GM20000 (cell line): Measurements from ENCODE around the gene SPATA17.

Experiments used
- DNase-seq: peaks from one replicate; pipeline ENCODE4 v3.0.0; 2012; ENCODE audit warnings: low spot score
- TF ChIP-seq, protein P1 (sequence below): IDR thresholded peaks from 2 replicates; pipeline ENCODE4 v1.5.1; 2012; ENCODE audit warnings: mild to moderate bottlenecking, control low read depth; ENCODE audit errors: extremely low read depth, missing control alignments

SPATA17 gene

DNA sequence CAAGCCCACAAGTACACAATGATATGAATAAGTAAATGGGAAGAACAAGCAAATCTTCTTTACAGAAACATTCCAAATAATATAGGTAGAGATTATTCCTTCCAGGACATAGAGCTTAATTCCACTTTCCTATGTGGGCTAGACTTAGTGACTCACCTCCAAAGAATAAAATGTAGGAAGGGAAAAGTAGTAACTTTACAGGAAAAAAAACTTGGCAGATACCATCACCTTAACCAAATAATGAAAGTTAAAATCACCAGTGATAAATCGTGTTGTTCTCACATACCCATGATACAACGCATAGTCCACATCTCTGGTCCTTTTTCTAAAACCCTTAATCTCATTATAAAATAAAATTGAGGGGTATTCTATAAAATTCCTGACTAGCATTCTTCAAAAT lies 260.8 kb downstream of the SPATA17 start:
- no peak for DNase-seq
- TF ChIP-seq, protein P1, sequence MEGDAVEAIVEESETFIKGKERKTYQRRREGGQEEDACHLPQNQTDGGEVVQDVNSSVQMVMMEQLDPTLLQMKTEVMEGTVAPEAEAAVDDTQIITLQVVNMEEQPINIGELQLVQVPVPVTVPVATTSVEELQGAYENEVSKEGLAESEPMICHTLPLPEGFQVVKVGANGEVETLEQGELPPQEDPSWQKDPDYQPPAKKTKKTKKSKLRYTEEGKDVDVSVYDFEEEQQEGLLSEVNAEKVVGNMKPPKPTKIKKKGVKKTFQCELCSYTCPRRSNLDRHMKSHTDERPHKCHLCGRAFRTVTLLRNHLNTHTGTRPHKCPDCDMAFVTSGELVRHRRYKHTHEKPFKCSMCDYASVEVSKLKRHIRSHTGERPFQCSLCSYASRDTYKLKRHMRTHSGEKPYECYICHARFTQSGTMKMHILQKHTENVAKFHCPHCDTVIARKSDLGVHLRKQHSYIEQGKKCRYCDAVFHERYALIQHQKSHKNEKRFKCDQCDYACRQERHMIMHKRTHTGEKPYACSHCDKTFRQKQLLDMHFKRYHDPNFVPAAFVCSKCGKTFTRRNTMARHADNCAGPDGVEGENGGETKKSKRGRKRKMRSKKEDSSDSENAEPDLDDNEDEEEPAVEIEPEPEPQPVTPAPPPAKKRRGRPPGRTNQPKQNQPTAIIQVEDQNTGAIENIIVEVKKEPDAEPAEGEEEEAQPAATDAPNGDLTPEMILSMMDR, result no peak

DNA sequence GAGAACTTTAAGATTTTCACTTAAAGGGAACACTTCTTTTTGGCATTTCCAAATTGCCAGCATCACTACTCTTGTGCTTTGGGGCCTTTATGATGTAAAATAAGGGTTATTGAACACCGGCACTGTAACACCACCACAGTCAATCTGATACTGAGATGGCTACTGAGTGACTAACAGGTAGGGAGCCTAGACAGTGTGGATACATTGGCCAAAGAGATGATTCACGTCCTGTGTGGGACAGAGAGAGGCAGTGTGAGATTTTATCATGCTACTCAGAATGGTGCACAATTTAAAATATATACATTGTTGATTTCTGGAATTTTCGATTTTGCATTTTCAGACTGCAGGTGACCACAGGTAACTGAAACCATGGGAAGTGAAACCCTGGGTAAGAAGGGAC lies 261.6 kb downstream of the SPATA17 start:
- TF ChIP-seq, protein P1, result no peak
- DNase-seq, result no peak

DNA sequence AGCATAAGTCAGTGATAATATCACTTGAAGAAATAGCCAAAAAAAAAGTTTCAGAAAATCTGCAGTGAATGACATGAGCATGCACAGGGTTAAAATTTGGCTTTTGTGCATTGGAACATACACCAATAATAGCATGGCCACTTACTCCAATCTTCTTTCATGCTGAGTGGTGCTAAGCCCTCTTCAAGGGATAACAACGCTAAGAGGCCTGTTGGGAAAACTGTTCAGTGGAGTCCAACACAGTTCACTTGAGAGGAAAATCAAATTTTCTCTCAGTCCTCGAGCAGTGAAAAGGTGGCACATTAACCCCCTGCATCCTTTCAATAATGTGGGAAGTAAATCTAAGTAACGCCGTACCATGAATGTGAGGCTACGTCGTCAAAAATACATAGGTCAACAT lies 264.7 kb downstream of the SPATA17 start:
- DNase-seq, result no peak
- TF ChIP-seq, protein P1, result no peak

DNA sequence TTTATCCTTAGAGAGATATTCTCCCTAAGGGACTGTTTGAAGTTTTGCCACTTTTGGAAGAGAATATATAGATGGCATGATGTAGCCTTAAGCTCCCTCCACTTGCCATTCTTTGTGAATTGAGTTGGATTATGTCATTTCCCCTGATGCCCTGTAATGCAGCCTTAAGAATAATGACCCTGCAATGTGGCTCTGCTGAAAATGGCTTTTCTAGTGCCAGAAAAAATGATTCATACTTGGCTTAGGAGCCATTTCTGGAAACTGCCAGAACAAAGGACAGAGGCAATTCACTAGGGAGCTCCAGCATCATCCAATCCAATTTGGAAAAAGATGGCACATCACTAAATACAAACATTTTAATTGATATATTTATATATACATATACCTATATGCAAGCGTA lies 265.3 kb downstream of the SPATA17 start:
- DNase-seq, result no peak
- TF ChIP-seq, protein P1, result no peak

DNA sequence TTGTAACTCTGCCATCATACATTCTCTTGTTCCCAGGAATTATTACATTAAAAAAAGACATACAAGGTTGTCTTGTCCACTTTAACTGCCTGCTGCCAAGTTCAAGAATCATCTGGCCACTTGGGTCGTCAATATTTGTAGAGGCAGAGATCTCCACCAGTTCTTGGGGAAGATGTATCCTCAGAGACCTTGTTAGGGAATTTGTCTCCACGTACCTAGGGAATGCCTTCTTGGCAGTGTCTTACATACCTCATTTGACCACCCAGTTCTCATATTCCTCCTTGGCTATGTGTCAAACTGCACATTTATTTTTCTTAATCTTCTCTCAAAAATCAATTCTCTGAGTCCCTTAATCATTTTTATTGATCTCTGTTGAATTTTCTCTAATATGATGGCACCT lies 266.0 kb downstream of the SPATA17 start:
- no peak for DNase-seq
- TF ChIP-seq, protein P1, result no peak

DNA sequence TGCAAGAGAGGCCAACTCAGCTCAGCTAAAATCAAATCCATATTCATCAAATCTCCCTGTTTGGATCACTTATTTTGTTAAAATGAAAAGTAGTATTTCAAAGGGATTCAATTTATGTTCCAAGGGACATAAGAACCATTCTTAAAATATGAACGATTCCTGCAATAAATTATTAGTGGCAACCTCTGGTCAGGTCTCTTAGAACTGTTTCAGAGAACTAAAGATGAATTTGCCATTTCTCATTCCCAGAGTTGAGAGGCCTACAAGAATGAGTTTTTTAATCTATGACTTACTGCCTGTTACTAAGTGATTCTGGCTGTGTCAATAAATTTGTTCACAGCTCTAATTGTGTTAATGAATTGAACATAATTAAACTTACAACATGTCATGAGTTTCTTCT lies 268.5 kb downstream of the SPATA17 start:
- TF ChIP-seq, protein P1, result no peak
- DNase-seq, result no peak

DNA sequence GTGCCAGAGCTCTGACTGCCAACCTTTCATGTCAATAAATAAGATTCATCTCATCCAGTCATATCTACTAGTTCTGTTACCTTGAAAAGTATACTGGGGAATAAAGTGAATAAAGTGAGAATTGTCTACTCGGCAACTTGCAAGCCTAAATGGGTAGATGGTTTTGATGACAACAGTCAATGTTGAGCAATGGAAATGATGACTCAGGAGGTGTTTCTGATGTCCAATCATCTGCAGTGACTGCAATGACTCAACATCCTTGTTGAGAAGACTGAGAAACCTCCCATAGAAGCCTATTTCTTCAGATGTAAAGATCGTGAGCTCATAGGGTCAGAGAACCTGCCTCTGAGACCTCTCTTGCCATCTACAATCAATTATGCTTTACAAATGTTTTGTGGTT lies 276.4 kb downstream of the SPATA17 start:
- DNase-seq, result no peak
- TF ChIP-seq, protein P1, result no peak
